Immature natural killer cell (primary cell): ENCODE measurements around the gene SENP1. TPM values are rescaled to one million over a fixed set of nuclear protein-coding genes. Genes with fewer than 3 reads are reported as not detected.

ENCODE experiments used
- DNase-seq, 3 donors: peaks; one replicate each; pipeline ENCODE4 v3.0.0; 2022; ENCODE audit warnings: mixed read lengths in 1 of 3
- H3K27ac Mint-ChIP-seq, 6 donors: one replicate each; pipeline ENCODE4 v1.8.0; 2020; ENCODE audit warnings: mixed read lengths in 6 of 6, mild to moderate bottlenecking in 5 of 6, inconsistent platforms in 4 of 6, moderate library complexity in 3 of 6
- H3K27me3 Mint-ChIP-seq, 3 donors: one replicate each; pipeline ENCODE4 v1.8.0; 2020 to 2021; ENCODE audit warnings: low read depth in 3 of 3, mild to moderate bottlenecking in 3 of 3, mixed read lengths in 3 of 3, moderate library complexity in 3 of 3, inconsistent platforms in 1 of 3
- H3K36me3 Mint-ChIP-seq, 3 donors: one replicate each; pipeline ENCODE4 v1.8.0; 2020; ENCODE audit warnings: mixed read lengths in 3 of 3, inconsistent platforms in 2 of 3, mild to moderate bottlenecking in 2 of 3
- H3K4me1 Mint-ChIP-seq, 2 donors: one replicate each; pipeline ENCODE4 v1.8.0; 2020; ENCODE audit warnings: inconsistent platforms in 2 of 2, mild to moderate bottlenecking in 2 of 2, mixed read lengths in 2 of 2, moderate library complexity in 1 of 2
- H3K4me3 Mint-ChIP-seq, 5 donors: one replicate each; pipeline ENCODE4 v1.8.0; 2020; ENCODE audit warnings: mild to moderate bottlenecking in 5 of 5, mixed read lengths in 5 of 5, inconsistent platforms in 3 of 5, moderate library complexity in 3 of 5
- H3K9me3 Mint-ChIP-seq, 6 donors: one replicate each; pipeline ENCODE4 v1.8.0; 2020; ENCODE audit warnings: mild to moderate bottlenecking in 6 of 6, mixed read lengths in 6 of 6, inconsistent platforms in 4 of 6, moderate library complexity in 3 of 6
- polyA plus RNA-seq, 3 donors: library from polyadenylated mRNA; unstranded; fragments of 300-500 nt; fragmentation: Illumina TruSeq; gene quantifications; one replicate each; pipeline ENCODE4 v1.2.3, GENCODE V29; 2021

The SENP1 gene
- polyA plus RNA-seq, 3 donors from 2014 or later, result 4.0 to 14.6 (median 8.5) TPM

DNA sequence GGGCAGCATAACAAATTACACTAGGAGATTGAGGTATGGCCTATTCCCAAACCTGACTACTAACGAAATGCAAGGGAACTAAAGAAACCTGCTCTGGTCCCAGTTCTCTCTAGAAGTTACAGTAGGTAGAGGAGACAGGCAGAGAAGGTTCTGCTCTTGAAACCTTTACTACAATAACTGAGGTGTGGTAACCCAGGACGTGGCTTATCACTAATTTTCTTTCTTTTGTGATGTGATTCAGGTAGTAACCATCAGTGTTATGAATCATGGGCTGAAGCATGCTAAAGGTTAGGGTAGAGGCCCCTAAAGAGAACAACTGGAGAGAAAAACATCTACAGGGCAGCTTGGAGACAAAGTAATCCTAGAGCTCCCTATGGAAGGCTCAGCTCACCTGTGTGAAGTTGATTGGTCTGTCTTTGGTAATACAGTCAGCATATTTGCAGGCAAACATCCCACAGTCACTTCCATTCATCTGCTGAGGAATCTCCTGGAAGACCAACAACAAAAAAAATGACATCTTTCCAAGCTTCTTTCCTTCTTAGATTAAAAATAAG, 59.8 kb downstream of the SENP1 start:
- DNase-seq, result no peak
- peaks cover 10 to 54% (median 21%) of the 10 kb centered on the region in 3 donors for H3K36me3 Mint-ChIP-seq
- no peaks in the 10 kb centered on the region for H3K9me3 Mint-ChIP-seq
- no peaks in the 10 kb centered on the region for H3K4me1 Mint-ChIP-seq
- no peak overlapping the region for H3K4me3 Mint-ChIP-seq
- H3K27ac Mint-ChIP-seq, result peak overlapping the region in 1 of 6 donors; percentile 43
- H3K27me3 Mint-ChIP-seq, result no peaks in the 10 kb centered on the region

DNA sequence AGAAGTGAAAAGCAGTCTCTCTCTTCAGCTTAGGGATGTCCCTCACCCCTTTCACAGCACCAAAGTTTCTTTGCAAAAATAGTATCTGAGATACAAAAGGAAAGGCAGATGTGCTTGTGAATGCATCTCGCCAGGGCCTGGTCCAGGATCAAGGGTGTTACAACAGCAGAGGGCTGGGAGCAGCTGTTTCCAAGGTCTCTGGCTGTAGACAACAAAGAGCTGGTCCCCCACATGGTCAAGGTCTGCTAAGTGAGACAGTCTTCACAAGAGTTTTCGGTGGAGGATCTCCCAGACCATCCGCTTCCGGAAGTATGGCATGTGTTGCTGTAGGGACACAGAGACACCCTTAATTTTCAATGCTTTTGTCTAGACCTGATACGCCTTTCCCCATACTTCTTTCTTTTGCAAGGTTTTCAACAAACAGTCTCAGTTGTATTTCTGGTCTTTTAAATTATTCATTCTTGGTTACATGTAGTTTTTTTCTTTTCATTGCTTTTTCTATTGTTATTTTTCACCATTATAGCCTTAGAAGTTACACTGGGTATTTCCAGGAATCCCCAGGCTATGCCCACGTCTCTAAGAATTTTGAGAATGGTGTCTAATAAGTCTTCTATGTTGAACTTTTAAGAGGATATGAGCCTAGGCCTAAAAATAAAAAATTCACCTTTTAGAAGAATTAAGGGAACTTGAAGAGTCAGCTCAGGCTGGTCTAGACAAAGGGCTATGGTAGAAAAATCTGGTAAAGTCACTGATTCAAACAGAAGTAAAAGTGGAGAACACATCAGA, 60.6 kb downstream of the SENP1 start:
- no peak overlapping the region for H3K4me3 Mint-ChIP-seq
- no peaks in the 10 kb centered on the region for H3K4me1 Mint-ChIP-seq
- no peaks in the 10 kb centered on the region for H3K9me3 Mint-ChIP-seq
- H3K36me3 Mint-ChIP-seq, result peaks cover 10 to 54% (median 21%) of the 10 kb centered on the region in 3 donors
- H3K27ac Mint-ChIP-seq, result peak overlapping the region in 2 of 6 donors; percentile 43
- H3K27me3 Mint-ChIP-seq, result no peaks in the 10 kb centered on the region
- no peak for DNase-seq

DNA sequence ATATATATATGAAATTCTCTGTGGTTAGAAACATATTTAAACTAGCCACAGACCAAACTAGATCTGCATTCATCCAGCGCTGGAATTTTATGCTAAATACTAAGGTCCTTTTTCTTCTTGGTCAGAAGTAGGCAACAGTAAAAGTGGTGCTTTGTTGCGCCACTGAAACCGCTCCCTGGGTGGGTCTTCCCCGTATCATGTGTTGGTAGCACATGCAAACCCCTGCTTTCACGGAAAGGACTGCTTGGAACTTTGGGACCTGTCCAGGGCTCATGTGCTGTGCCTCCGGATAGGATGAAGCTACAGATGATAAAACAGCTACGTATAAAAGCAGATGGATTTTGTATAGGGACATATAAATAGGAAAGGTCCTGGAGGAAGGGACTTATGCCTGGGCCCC, 61.5 kb downstream of the SENP1 start:
- H3K4me3 Mint-ChIP-seq, result no peak overlapping the region

DNA sequence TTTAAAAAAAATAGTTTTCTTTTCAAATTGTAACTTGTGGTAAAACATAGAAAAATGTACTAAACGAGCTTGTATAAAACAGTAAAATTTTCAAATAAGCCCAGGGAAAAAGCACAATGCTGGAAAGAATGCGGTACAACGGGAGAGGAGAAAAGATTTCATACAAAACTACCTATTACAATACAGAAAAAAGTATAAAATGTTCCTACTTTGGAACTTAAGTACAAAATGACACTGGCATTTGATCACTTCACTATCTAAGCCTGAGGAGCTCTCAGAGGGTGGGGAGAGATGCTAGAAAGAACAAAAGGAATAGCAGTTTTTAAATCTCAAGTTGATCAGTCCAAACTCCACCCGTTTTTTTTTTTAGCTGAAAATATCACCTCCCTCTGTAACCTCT, 62.1 kb downstream of the SENP1 start:
- Mint-ChIP-seq H3K4me1 (no peaks in the 10 kb centered on the region), H3K27me3 (peaks cover 0 to 3% (median 0%) of the 10 kb centered on the region in 3 donors), H3K4me3 (no peak overlapping the region), H3K9me3 (no peaks in the 10 kb centered on the region), H3K36me3 (peaks cover 10 to 46% (median 21%) of the 10 kb centered on the region in 3 donors), H3K27ac (peak overlapping the region in 1 of 6 donors; percentile 55)
- DNase-seq, result no peak

More for the DNA sequence above, 61.5 kb downstream of the SENP1 start:
- Mint-ChIP-seq H3K27me3 (peaks cover 0 to 1% (median 0%) of the 10 kb centered on the region in 3 donors), H3K36me3 (peaks cover 10 to 52% (median 21%) of the 10 kb centered on the region in 3 donors), H3K9me3 (no peaks in the 10 kb centered on the region), H3K4me1 (no peaks in the 10 kb centered on the region), H3K27ac (no peak overlapping the region)
- no peak for DNase-seq

DNA sequence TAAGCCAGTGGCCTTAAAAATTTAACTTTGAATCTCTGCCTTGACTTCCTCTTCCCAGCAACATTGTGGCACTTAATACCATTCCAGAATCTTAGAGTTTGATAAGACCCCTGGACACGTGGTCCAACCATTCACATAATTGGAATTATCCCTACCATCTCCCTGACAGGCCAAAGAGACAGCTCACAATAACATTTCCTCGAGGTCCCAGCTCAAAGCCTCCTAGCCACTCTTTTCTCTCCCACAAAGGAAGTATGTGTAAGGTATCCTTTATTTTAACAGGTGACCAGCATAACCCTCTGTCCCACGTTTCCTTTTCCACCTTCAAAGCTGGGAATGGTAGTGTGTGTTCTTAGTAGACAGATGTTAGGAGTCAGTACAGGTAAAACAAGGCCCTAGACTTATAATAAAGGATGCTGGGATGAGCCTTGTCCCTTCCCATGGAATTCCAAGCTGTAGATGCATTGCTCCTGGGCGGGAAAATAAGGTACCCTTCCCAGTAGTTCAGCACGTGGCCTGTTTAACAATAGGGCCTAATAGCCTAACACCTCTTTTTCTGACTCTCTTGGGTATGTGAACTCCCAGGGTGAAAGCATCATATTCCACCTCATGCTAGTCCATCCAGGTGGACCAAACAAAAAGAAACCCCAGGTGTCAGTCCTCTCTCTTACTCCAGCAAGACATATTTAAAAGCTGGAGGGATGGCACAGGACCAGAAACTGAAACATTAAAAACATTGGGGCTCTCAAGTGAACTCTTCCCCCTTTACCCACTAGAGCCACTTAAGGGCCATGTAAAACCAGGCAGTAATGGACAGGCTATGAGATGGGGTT, 64.1 kb downstream of the SENP1 start:
- H3K36me3 Mint-ChIP-seq, result peaks cover 10 to 32% (median 16%) of the 10 kb centered on the region in 3 donors
- H3K9me3 Mint-ChIP-seq, result no peaks in the 10 kb centered on the region
- H3K4me3 Mint-ChIP-seq, result no peak overlapping the region
- no peak overlapping the region for H3K27ac Mint-ChIP-seq
- no peak for DNase-seq
- H3K4me1 Mint-ChIP-seq, result peaks cover 0 to 4% of the 10 kb centered on the region in 2 donors
- peaks cover 0 to 4% (median 0%) of the 10 kb centered on the region in 3 donors for H3K27me3 Mint-ChIP-seq

DNA sequence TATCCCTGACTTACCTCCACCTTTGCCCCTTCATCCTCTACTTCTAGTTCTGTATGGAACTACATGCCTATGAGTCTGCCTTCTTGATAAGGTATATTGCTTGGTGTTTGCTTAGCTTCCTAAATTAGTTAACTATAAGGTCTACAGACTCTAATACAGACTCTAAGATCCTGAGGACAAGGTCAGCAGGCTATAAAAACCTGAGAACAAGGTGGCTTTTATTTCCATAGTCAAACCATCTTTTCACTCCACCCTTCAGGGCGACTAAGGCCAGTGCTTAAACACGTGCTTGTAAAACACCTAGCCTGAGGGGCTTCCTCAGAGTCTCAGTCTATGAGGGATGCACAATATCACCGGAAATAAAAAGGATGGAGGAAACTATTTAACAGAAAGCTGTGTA, 65.5 kb downstream of the SENP1 start:
- no peak for DNase-seq
- Mint-ChIP-seq H3K4me1 (peaks cover 0 to 4% of the 10 kb centered on the region in 2 donors), H3K27me3 (peaks cover 0 to 4% (median 0%) of the 10 kb centered on the region in 3 donors), H3K36me3 (peaks cover 2 to 18% (median 2%) of the 10 kb centered on the region in 3 donors), H3K27ac (no peak overlapping the region), H3K4me3 (no peak overlapping the region), H3K9me3 (no peaks in the 10 kb centered on the region)

DNA sequence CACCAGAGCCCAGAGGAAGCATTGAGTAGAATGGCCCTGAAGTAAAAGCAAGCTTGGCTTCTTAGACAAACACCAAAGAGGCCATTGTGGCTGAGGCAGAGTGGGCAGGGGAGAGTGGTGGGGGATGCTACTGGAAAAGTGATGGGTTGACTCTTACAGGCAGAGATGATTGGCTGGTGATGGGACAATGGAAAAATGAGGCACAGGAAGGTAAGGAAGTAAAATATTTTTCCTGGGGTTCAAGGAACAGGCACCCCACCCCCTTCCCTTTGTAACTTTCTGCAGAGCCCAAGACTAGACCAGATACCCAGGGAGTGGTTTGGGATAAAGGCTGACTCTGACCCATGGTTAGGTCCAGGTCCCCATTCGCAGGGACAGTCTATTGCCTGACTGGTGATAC, 66.7 kb downstream of the SENP1 start:
- Mint-ChIP-seq H3K4me1 (peaks cover 0 to 4% of the 10 kb centered on the region in 2 donors), H3K4me3 (no peak overlapping the region), H3K27me3 (peaks cover 0 to 4% (median 0%) of the 10 kb centered on the region in 3 donors), H3K27ac (no peak overlapping the region), H3K36me3 (peaks cover 0 to 9% (median 0%) of the 10 kb centered on the region in 3 donors), H3K9me3 (no peaks in the 10 kb centered on the region)
- DNase-seq, result no peak

DNA sequence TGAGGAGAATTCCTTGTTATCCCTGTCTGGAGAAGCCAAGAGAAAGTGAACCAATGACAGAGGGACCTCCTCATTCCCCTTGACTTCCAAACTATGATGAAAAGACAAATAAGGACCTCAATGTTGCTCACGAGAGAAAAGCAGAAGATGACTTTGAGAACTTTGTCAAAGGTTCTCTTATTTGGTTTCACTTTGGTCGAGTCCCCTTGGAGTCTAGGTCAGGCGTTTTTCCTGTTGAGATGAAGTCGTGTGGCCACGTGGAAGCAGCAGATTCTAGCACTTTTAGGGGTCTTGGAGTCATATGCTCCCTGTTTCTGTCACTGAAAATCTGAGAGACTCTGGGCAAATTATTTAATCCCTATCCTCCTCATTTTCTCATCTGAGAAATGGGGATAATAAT, 67.8 kb downstream of the SENP1 start:
- Mint-ChIP-seq H3K9me3 (no peaks in the 10 kb centered on the region), H3K27ac (no peak overlapping the region), H3K4me3 (no peak overlapping the region), H3K27me3 (peaks cover 0 to 4% (median 0%) of the 10 kb centered on the region in 3 donors), H3K4me1 (peaks cover 0 to 4% of the 10 kb centered on the region in 2 donors), H3K36me3 (no peaks in the 10 kb centered on the region)
- no peak for DNase-seq

DNA sequence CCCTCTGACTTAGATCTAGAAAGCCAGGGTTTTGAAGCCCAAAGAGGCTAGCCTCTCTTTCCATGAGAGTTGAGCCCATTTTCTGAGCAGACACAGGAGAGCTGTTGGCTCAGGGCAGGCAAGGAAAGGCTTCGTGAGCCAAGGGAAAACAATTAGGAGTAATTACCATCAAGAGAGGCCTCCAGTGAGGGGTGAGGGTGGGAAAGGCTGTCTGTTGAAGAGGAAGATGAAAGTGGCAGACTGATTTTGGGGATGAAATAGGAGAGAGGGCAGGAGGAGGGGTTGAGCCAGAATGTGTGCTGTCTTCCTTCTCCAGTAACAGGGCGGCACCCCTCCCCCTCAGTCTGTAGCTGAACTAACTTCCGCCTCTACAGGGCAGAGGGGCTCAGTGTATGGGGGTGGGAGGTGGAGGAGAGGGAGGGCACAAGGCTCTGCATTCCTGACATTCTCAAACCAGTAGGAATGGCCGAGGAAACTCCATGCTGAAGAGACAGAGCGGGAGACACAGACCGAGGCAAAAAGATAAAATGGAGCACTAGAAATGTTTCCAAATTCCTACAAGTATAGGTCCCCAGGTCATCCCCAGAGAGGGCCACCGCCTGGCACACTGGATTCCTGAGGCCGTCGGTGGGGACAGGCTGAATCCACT, 68.5 kb downstream of the SENP1 start:
- Mint-ChIP-seq H3K4me1 (peaks cover 0 to 4% of the 10 kb centered on the region in 2 donors), H3K27me3 (peaks cover 0 to 4% (median 3%) of the 10 kb centered on the region in 3 donors), H3K36me3 (no peaks in the 10 kb centered on the region), H3K27ac (no peak overlapping the region), H3K4me3 (no peak overlapping the region), H3K9me3 (no peaks in the 10 kb centered on the region)
- DNase-seq, result no peak

DNA sequence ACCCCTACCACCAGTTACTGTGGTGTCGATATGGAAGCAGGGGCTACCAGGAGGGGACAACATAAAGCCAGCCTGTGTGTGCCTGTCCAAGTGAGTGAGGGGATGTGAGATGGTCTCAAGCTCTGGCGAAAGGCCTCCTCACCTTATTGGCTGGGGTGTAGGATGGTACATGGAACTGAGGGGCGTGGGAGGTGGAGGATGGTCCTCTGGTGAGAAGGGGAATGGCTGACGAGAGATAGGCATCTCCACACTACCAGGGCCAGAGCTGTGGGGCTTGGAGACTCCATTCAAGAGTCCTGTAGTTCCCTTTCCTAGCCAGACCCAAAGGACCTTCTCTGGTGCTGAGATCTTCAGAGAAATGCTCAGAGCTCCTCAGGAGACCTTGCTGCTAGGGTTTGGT, 69.1 kb downstream of the SENP1 start:
- H3K4me1 Mint-ChIP-seq, result peaks cover 0 to 4% of the 10 kb centered on the region in 2 donors
- H3K27me3 Mint-ChIP-seq, result peaks cover 0 to 4% (median 3%) of the 10 kb centered on the region in 3 donors
- H3K27ac Mint-ChIP-seq, result no peak overlapping the region
- no peak for DNase-seq
- no peak overlapping the region for H3K4me3 Mint-ChIP-seq
- no peaks in the 10 kb centered on the region for H3K9me3 Mint-ChIP-seq
- H3K36me3 Mint-ChIP-seq, result no peaks in the 10 kb centered on the region

DNA sequence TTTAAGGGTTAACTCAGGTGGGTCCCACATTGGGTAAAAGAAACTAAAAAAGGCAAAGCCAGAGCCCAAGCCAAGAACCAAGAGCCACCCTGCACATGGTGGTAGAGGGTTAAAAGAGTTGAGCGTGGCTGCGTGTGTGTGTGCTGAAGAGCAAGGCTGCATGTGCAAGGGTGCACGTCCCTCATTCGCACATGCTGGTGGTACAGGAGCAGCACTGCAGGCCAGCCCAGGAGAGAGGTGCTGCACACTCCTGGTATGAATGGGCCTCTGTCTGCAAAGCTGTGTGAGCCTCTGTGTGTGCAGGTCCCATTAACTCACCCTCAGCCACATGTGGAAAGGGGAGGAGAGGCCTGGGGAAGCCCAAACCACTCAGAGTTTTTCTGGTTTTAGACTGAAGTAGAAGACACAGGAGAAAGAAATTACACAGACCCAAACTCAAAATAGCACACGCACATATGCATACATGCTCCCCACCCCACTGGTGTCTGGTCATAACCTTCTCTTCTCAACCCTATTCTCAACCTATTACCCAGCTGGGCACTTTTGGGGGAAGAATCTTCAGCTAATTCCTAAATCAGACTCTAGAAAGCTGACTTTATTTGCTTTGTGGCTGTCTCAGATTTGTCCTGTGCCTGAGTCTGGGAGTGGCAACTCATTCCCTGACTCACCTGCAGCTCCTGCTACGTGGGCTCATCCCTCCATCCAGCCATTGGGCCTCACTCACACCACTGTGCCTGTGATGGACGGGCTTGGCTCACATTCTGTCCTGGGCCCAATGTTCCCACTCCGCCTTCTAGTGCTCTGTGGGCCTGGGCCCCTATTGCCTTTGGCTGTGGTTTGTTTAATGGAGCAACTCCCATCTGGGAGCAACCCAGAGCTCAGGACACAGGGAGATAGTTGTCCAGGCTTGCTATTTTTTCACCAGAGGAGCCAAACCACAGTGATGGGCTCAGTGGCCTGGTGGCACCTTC, 70.8 kb downstream of the SENP1 start:
- Mint-ChIP-seq H3K27ac (no peak overlapping the region), H3K4me3 (no peak overlapping the region)

DNA sequence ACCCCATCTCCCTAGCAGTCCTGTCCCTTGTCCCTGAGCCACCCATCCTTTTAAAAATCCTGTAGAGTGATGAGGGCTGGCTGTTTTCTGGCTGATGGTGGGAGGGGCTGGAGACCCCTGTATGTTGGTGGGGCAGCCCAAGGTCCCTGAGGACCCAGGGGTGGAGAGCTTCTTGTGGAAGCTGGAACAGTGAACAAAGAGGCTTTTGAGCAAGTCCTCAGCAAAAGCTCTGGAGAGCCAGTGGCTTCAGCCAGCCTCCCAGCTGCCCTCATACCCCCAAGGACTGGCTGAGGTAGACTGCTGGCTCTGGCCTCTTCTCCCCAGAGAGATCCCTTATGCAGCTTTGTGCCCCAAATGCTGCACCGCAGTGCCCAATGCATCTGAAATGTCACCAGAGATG, 72.4 kb downstream of the SENP1 start:
- peaks cover 0 to 7% (median 2%) of the 10 kb centered on the region in 3 donors for H3K27me3 Mint-ChIP-seq
- DNase-seq, result no peak
- no peaks in the 10 kb centered on the region for H3K36me3 Mint-ChIP-seq
- H3K4me1 Mint-ChIP-seq, result peaks cover 0 to 4% of the 10 kb centered on the region in 2 donors
- H3K27ac Mint-ChIP-seq, result no peak overlapping the region
- no peak overlapping the region for H3K4me3 Mint-ChIP-seq
- no peaks in the 10 kb centered on the region for H3K9me3 Mint-ChIP-seq

More for the DNA sequence above, 70.8 kb downstream of the SENP1 start:
- Mint-ChIP-seq H3K9me3 (no peaks in the 10 kb centered on the region), H3K4me1 (peaks cover 0 to 4% of the 10 kb centered on the region in 2 donors), H3K36me3 (no peaks in the 10 kb centered on the region), H3K27me3 (peaks cover 0 to 4% (median 3%) of the 10 kb centered on the region in 3 donors)
- no peak for DNase-seq
